HG03575 (cell line): Measurements from ENCODE around the gene MBD6.
"Not testable (repeated sequence)": the region's sequence is repeated elsewhere in the genome, so short reads cannot be mapped to it uniquely, and the experiment has no call there.

ENCODE experiments used
- ATAC-seq: cut with Tn5 transposase; IDR thresholded peaks from one replicate; pipeline ENCODE4 v1.9.1; 2021; ENCODE audit not compliant: unreplicated experiment, insufficient number of reproducible peaks, low FRiP score; ENCODE audit errors: extremely low read depth

The MBD6 gene

DNA sequence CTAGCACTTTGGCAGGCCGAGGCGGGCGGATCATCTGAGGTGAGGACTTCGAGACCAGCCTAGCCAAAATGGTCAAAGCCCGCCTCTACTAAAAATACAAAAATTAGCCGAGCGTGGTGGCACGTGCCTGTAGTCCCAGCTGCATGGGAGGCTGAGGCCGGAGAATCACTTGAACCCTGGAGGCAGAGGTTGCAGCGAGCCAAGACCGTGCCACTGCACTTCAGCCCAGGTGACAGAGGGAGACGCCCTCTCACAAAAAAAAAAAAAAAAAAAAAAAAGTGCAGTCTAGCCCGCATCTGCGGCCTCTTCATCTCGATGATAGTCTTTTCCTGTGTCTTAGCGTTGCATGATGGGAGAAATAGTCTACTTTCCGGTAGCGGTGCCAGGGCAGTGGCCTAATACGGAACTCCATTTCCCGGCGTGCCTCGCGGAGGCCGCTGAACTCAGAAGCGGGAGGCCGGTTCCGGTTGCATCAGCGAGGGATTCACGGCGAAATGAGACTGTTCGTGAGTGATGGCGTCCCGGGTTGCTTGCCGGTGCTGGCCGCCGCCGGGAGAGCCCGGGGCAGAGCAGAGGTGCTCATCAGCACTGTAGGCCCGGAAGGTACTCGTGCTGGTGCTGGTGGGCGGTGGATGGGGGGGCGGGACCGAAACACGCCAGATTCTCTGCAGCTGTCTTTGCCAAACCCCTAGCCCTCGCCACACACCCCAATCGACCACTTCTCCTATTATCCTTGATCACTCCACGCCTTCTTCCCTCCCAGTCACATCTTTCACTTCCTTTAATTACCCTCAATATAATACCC, 34.8 kb upstream of the MBD6 start, which contains the start of gene MARS1:
Gene MARS1, plus strand, starts transcription at position 472 of the 805 bp plus-strand sequence. Its CDS starts 23 bp downstream, at position 495.
- ATAC-seq, result peak; percentile 98

DNA sequence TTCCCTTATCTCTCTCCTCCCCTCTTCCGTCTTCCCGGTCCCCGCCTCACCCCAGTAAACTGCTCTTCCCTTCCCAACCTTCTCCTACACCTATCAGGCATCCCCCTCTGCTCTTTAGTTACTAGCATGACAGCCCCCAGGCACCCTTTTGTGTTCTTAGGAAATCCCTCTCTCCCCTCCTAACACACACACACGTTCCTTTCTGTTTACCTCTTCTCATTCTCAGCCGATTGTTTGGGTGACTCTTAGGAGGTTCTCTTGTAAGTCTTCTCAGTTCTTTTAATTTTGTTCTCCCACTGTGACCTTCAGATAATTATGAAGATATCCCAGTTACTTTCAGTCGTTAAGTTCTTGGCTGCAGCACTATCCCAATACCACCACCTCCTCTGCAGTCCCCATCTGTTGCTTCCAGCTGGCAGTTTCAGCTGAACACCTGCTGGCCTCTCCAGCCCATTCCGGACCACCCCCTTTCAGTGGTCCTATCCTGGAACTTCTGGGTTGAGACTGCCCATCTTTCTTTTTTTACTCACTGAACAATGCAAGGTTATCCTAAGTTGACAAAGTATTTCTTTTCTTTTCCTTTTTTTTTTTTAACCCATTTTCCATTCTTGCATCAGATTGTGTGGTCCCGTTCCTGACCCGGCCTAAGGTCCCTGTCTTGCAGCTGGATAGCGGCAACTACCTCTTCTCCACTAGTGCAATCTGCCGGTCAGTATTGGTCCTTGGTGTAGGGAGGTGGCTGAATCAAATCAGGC, 34.0 kb upstream of the MBD6 start:
- no peak for ATAC-seq

DNA sequence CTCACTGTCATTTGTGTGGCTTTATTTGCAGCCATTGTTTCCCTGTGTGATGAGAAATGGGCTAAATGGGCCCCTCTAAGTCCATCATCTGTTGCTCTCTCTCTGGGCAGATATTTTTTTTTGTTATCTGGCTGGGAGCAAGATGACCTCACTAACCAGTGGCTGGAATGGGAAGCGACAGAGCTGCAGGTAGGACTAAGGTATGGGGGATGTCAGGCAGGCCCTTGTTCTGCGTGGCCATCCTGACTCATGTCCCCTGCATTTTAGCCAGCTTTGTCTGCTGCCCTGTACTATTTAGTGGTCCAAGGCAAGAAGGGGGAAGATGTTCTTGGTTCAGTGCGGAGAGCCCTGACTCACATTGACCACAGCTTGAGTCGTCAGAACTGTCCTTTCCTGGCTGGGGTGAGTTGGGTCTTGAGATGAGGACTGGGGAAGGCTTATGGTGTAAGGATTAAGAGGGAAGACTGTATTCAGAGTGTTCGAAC, 33.4 kb upstream of the MBD6 start:
- no peak for ATAC-seq

DNA sequence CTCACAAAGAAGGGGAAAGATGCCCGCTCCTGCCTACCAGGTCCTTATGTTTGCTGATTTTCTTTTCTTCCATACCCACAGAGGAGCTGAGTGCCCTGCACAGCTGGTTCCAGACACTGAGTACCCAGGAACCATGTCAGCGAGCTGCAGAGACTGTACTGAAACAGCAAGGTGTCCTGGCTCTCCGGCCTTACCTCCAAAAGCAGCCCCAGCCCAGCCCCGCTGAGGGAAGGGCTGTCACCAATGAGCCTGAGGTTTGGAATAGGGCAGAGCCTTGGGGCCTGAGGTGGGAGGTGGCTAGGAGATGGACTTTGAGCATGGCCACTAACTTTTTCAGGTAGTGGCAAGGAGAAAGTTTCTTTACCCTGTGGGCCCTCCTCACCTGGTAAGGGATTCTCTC, 32.5 kb upstream of the MBD6 start:
- ATAC-seq, result no peak

DNA sequence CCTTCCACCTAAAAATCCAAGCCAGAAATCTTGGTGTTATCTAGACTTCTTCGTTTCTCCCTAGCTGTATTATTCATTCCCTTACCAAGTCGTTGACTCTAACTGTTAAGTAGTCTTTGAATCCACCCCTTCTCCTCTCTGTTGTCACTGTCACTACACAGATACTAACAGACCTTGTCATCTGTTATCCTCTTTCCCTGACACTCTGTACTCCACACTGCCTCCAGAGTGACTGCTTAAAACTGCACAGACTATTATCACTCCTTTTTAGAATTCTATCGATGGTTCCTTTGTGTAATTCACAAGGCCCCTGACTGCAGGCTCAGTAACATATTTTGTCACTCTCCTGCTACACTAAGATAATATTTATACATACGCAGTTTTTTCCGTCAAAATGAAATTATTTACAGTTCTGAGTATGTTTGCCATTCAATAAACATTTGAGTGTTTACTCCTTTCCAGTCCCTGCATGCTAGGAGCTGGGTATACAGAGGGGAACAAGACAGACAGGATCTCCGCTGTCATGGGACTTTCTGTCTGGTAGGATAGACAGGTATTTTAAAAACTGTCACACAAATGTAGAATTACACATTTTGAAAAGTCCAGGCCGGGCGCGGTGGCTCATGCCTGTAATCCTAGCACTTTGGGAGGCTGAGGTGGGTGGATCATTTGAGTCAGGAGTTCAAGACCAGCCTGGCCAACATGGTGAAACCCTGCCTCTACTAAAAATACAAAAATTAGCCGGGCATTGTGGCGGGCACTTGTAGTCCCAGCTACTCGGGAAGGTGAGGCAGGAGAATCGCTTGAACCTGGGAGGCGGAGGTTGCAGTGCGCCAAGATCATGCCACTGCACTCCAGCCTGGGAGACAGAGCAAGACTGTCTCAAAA, 31.0 kb upstream of the MBD6 start:
- ATAC-seq, result no peak

DNA sequence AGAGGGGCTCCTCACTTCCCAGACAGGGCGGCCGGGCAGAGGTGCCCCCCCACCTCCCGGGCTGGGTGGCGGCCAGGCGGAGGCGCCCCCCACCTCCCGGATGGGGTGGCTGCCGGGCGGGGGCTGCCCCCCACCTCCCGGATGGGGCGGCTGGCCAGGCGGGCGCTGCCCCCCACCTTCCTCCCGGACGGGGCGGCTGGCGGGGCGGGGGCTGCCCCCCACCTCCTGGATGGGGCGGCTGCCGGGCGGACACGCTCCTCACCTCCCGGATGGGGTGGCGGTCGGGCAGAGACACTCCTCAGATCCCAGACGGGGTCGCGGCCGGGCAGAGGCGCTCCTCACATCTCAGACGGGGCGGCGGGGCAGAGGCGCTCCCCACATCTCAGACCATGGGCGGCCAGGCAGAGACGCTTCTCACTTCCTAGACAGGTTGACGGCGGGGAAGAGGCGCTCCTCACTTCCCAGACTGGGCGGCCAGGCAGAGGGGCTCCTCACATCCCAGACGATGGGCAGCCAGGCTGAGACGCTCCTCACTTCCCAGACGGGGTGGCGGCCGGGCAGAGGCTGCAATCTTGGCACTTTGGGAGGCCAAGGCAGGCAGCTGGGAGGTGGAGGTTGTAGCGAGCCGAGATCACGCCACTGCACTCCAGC, 27.4 kb upstream of the MBD6 start:
- not testable (repeated sequence) for ATAC-seq

DNA sequence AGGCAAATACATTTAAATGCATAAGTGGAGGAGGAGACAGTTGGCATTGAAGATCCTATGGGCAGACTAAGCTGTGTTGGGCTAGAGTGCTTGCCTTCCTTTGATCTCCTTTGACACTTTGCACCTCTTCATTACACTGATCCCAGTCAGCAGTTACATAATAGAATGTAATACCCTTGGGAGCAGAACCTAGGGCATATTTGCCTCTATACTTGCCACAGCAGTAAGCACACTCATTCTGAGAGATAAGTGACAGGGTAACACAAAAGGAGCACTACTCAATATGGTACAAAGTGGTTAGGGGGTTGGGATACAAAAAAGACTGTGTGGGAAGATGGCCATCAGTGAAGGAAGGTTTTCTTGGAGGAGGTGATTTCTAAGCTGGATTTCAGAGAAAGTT, 25.8 kb upstream of the MBD6 start:
- ATAC-seq, result no peak

DNA sequence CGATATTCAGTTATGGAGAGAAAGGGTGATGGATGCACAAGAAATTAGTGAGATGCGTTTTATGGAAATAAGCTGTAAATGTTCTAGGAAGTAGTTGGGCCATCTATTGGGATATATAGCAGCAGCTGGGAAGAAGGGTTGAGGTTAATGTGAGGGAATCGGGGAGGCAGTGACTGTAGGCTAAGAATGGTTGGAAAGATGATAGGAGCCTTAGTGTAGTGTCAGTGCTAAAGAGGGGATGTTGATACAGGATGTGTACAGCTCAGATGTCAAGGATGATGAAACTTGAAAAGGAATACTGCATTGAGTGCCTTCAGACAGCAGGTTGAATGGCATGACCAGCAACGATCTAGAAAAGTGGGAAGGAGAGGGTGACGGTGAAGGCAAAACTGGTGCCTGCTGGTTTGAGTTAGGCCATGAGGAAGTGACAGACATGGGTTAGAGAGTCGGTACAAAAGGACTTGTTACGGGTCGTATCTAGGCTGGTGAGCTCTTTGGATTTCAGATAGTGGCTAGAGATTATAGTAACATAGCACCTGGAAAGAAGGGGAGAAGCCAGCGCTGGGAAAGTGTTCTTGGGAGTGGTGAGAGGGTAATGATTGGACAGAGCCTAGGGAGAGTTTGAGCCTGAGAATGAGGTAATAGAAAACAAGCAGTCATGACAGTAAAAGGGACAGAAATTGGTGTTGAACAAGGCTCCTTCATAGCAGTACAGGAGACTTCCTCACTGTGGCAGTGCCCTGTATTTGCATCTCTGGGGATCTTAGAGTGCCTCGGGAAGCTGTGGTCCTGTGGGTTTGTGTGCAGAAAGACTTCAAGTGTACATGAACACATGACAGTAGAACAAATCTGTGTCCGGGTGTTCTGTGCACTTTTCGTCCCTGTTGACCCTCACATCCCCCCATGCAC, 25.1 kb upstream of the MBD6 start:
- ATAC-seq, result no peak

DNA sequence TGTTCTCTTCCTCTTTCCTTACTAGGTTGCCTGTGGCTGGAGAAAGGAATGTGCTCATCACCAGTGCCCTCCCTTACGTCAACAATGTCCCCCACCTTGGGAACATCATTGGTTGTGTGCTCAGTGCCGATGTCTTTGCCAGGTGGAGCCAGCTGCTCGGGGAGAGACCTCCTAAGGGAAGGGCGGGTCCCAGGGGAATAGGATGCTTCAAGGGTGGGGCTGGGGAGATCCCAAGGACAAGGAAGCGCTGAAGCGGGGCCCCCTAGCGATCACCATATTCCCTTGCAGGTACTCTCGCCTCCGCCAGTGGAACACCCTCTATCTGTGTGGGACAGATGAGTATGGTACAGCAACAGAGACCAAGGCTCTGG, 24.5 kb upstream of the MBD6 start:
- ATAC-seq, result no peak

DNA sequence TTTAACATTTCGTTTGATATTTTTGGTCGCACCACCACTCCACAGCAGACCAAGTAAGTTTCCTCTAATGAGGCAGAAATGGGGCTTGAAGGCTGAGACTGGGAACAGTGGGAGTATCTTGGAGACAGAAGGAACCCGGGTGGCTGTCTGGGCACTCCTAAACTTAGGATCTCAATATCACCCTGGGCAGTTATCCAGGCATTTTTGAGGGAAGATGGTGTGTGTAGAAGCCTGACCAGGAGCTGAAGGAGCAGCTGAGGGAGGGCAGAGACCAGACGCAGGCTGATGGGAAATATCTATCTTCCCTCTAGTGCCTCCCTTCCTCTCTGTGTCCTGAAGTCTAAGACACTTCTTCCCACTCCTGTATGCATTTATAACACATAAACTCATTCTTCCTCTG, 24.1 kb upstream of the MBD6 start:
- ATAC-seq, result no peak

DNA sequence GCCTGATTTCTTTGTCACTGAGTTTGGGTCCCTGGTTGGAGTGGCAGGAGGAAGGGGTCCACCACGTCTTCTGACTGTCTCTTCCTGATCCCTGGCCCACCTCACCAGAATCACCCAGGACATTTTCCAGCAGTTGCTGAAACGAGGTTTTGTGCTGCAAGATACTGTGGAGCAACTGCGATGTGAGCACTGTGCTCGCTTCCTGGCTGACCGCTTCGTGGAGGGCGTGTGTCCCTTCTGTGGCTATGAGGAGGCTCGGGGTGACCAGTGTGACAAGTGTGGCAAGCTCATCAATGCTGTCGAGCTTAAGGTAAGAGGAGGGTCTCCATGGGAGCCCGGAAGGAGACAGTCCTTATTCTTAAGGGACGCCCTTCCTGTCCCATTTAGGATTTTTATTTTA, 22.4 kb upstream of the MBD6 start:
- ATAC-seq, result no peak

DNA sequence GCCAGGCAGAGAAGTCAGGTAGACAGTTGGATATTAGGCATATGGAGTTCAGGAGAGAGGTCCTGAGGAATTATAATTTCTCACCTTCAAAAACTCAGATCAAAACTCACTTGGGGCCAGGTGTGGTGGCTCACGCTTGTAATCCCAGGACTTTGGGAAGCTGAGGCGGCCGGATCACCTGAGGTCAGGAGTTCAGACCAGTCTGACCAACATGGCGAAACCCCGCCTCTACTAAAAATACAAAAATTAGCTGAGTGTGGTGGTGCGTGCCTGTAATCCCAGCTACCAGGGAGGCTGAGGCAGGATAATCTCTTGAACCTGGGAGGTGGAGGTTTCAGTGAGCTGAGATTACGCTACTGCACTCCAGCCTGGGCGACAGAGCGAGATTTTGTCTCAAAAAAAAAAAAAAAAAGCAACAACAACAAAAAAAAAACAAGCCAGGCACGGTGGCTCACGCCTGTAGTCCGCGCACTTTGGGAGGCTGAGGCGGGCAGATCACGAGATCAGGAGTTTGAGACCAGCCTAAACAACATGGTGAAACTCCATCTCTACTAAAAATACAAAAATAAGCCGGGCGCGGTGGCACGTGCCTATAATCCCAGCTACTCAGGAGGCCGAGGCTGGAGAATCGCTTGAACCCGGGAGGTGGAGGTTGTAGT, 20.2 kb upstream of the MBD6 start:
- not testable (repeated sequence) for ATAC-seq

DNA sequence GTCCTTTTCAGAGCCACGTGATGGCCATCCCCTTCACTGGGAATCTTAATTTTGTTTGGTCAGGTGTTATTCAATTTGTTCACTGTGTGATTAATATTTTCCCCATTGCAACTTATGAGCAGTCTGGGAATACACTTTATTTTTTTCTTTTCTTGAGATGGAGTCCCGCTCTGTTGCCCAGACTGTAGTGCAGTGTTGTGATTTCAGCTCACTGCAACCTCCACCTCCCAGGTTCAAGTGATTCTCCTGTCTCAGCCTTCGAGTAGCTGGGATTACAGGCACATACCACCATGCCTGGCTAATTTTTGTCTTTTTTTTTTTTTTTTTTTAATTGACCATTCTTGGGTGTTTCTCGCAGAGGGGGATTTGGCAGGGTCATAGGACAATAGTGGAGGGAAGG, 16.1 kb upstream of the MBD6 start:
- ATAC-seq, result not testable (repeated sequence)

DNA sequence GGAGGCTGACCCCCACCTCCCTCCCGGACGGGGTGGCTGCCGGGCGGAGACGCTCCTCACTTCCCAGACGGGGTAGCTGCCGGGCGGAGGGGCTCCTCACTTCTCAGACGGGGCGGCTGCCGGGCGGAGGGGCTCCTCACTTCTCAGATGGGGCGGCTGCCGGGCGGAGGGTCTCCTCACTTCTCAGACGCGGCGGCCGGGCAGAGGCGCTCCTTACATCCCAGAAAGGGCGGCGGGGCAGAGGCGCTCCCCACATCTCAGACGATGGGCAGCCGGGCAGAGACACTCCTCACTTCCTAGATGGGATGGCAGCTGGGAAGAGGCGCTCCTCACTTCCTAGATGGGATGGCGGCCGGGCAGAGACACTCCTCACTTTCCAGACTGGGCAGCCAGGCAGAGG, 14.8 kb upstream of the MBD6 start:
- not testable (repeated sequence) for ATAC-seq

DNA sequence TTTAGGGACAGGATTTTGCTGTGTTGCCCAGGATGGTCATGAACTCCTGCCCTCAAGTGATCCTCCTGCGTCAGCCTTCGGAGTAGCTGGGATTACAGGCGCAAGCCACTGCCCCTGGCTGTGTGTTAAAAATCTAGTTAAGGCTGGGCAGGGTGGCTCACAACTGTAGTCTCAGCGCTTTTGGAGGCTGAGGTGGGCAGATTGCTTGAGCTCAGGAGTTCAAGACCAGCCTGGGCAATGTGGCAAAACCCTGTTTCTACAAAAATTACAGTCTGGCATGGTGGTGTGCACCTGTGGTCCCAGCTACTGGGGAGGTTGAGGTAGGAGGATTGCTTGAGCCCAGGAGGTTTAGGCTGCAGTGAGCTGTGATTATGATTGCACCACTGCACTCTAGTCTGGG, 11.5 kb upstream of the MBD6 start:
- no peak for ATAC-seq

DNA sequence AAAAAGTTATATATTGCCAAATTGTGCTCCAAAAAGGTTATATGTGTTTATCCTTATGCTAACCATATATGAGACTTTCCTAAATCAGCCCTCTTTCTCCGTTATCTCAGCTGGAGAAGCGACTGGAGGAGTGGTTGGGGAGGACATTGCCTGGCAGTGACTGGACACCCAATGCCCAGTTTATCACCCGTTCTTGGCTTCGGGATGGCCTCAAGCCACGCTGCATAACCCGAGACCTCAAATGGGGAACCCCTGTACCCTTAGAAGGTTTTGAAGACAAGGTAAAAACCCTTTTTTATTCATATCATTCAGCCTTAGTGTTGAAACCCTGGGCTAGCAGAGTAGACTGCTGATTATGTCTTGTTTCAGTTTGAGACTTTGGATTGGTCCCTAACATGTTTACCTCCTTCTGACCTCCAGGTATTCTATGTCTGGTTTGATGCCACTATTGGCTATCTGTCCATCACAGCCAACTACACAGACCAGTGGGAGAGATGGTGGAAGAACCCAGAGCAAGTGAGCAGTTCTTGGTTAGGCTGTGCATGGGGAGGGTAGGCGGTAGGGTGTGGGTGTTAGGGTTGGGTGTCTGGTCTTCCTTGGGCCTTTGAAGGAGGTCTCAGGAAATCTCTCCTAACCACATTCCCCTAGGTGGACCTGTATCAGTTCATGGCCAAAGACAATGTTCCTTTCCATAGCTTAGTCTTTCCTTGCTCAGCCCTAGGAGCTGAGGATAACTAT, 10.9 kb upstream of the MBD6 start:
- ATAC-seq, result no peak

DNA sequence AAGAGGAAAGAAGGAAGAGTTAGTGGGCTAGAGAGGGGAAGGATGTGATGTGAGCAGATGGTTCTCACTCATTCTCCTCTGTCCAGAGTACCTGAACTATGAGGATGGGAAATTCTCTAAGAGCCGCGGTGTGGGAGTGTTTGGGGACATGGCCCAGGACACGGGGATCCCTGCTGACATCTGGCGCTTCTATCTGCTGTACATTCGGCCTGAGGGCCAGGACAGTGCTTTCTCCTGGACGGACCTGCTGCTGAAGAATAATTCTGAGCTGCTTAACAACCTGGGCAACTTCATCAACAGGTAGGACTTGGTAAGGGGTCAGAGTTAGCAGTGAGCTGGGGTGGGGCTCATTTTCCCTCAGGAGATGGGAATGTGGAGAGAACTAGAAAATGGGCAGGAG, 10.0 kb upstream of the MBD6 start:
- no peak for ATAC-seq
